GM19438 (cell line): ENCODE measurements around the gene LEF1.
A peak's percentile ranks its signal among the peaks of the same experiment; 100 is the strongest.

Experiments used
- ATAC-seq: cut with Tn5 transposase; IDR thresholded peaks from one replicate; pipeline ENCODE4 v1.9.1; 2021; ENCODE audit warnings: low read depth; ENCODE audit not compliant: unreplicated experiment

Gene LEF1

GRCh38 chr4:108168671-108169523 is at the start of gene LEF1:
Gene LEF1 (minus strand): TSS chr4:108168932. CDS start chr4:108167767, 1,165 bp downstream.
- peak; percentile 32 for ATAC-seq

GRCh38 chr4:108216510-108216909 is 47.8 kb upstream of the LEF1 start:
- no peak for ATAC-seq

- no peak for ATAC-seq
These were observed 46.3 kb upstream of the LEF1 start for GRCh38 chr4:108215055-108215454.

- ATAC-seq, result no peak
These were observed 45.0 kb upstream of the LEF1 start for GRCh38 chr4:108213723-108214122.

GRCh38 chr4:108213308-108213707 is 44.6 kb upstream of the LEF1 start:
- no peak for ATAC-seq

- no peak for ATAC-seq
These were observed 42.5 kb upstream of the LEF1 start for GRCh38 chr4:108210989-108211835.

GRCh38 chr4:108209489-108209888 is 40.8 kb upstream of the LEF1 start:
- no peak for ATAC-seq

- ATAC-seq, result no peak
These were observed 37.1 kb upstream of the LEF1 start for GRCh38 chr4:108205859-108206258.

- ATAC-seq, result no peak
These were observed 35.8 kb upstream of the LEF1 start for GRCh38 chr4:108204518-108204917.

- ATAC-seq, result no peak
These were observed 34.6 kb upstream of the LEF1 start for GRCh38 chr4:108203377-108203776.

- ATAC-seq, result no peak
These were observed 33.0 kb upstream of the LEF1 start for GRCh38 chr4:108201774-108202173.

- ATAC-seq, result no peak
These were observed 31.1 kb upstream of the LEF1 start for GRCh38 chr4:108199881-108200280.

- ATAC-seq, result no peak
These were observed 25.3 kb upstream of the LEF1 start for GRCh38 chr4:108193886-108194672.

GRCh38 chr4:108192935-108193334 is 24.2 kb upstream of the LEF1 start:
- ATAC-seq, result no peak

GRCh38 chr4:108192056-108192455 is 23.3 kb upstream of the LEF1 start:
- no peak for ATAC-seq

GRCh38 chr4:108191269-108191914 is 22.7 kb upstream of the LEF1 start:
- no peak for ATAC-seq

- ATAC-seq, result no peak
These were observed 20.0 kb upstream of the LEF1 start for GRCh38 chr4:108188770-108189169.

GRCh38 chr4:108185252-108185651 is 16.5 kb upstream of the LEF1 start:
- ATAC-seq, result no peak

- no peak for ATAC-seq
These were observed 15.8 kb upstream of the LEF1 start for GRCh38 chr4:108184453-108185049.

- ATAC-seq, result peak; percentile 68
These were observed 13.0 kb upstream of the LEF1 start for GRCh38 chr4:108181704-108182103.
